H9 (cell line): ENCODE measurements around the gene EVI5L. TPM values are rescaled to one million over a fixed set of nuclear protein-coding genes. Genes with fewer than 3 reads are reported as not detected.

Source experiments
- DNase-seq: peaks from one replicate; pipeline ENCODE4 v3.0.0-alpha.2; 2017
- H2AFZ ChIP-seq: one replicate; pipeline ENCODE4 v1.6.1; 2013; ENCODE audit warnings: mild to moderate bottlenecking, low read length, control low read depth, moderate library complexity
- H2AK5ac ChIP-seq: 2 replicates; pipeline ENCODE4 v1.6.1; 2013; ENCODE audit warnings: low read length, control low read depth, mixed read lengths; ENCODE audit not compliant: insufficient read length
- H2BK120ac ChIP-seq: one replicate; pipeline ENCODE4 v1.6.1; 2013; ENCODE audit warnings: low read depth, mild to moderate bottlenecking, low read length, control low read depth, inconsistent platforms; ENCODE audit not compliant: poor library complexity, severe bottlenecking
- H2BK12ac ChIP-seq: 2 replicates; pipeline ENCODE4 v1.6.1; 2013; ENCODE audit warnings: low read length, control low read depth, mixed read lengths, low read depth; ENCODE audit not compliant: insufficient read length
- H2BK15ac ChIP-seq: 2 replicates; pipeline ENCODE4 v1.6.1; 2013; ENCODE audit warnings: low read depth, low read length, control low read depth
- H2BK20ac ChIP-seq: one replicate; pipeline ENCODE4 v1.6.1; 2013; ENCODE audit warnings: low read depth, mild to moderate bottlenecking, low read length, control low read depth, inconsistent platforms; ENCODE audit not compliant: poor library complexity, severe bottlenecking
- H2BK5ac ChIP-seq: 2 replicates; pipeline ENCODE4 v1.6.1; 2013; ENCODE audit warnings: low read length, control low read depth, mixed read lengths; ENCODE audit not compliant: insufficient read length
- H3K14ac ChIP-seq: 2 replicates; pipeline ENCODE4 v1.6.1; 2013; ENCODE audit warnings: low read length, control low read depth; ENCODE audit not compliant: insufficient read depth
- H3K18ac ChIP-seq: 2 replicates; pipeline ENCODE4 v1.6.1; 2013; ENCODE audit warnings: low read depth, mild to moderate bottlenecking, mixed read lengths, low read length, control low read depth; ENCODE audit not compliant: insufficient read length
- H3K23ac ChIP-seq: 2 replicates; pipeline ENCODE4 v1.6.1; 2013; ENCODE audit warnings: low read length, control low read depth, mixed read lengths, low read depth; ENCODE audit not compliant: insufficient read length
- H3K23me2 ChIP-seq: 2 replicates; pipeline ENCODE4 v1.6.1; 2013; ENCODE audit warnings: low read depth, mild to moderate bottlenecking, mixed read lengths, low read length, control low read depth; ENCODE audit not compliant: insufficient read length, poor library complexity, severe bottlenecking
- H3K27ac ChIP-seq: 2 replicates; pipeline ENCODE4 v1.5.1; 2013; ENCODE audit warnings: low read length, control low read depth, mixed read lengths, low read depth; ENCODE audit not compliant: insufficient read length
- H3K27me3 ChIP-seq: 2 replicates; pipeline ENCODE4 v1.6.1; 2013; ENCODE audit warnings: low read length, control low read depth, inconsistent platforms; ENCODE audit not compliant: insufficient read depth
- H3K4ac ChIP-seq: 2 replicates; pipeline ENCODE4 v1.6.1; 2013; ENCODE audit warnings: low read depth, mild to moderate bottlenecking, control low read depth, inconsistent platforms, low read length, moderate library complexity
- H3K4me1 ChIP-seq: 2 replicates; pipeline ENCODE4 v1.6.1; 2013; ENCODE audit warnings: low read length, control low read depth, inconsistent platforms; ENCODE audit not compliant: insufficient read depth
- H3K4me2 ChIP-seq: 2 replicates; pipeline ENCODE4 v1.6.1; 2013; ENCODE audit warnings: low read length, control low read depth, mixed read lengths; ENCODE audit not compliant: insufficient read length, insufficient read depth
- H3K56ac ChIP-seq: 2 replicates; pipeline ENCODE4 v1.6.1; 2013; ENCODE audit warnings: low read depth, mild to moderate bottlenecking, mixed read lengths, low read length, control low read depth; ENCODE audit not compliant: insufficient read length
- H3K79me1 ChIP-seq: 2 replicates; pipeline ENCODE4 v1.6.1; 2013; ENCODE audit warnings: low read depth, mild to moderate bottlenecking, moderate library complexity, low read length, control low read depth, inconsistent platforms; ENCODE audit not compliant: insufficient read depth, poor library complexity, severe bottlenecking
- H3K79me2 ChIP-seq: 2 replicates; pipeline ENCODE4 v1.6.1; 2013; ENCODE audit warnings: low read length, control low read depth, inconsistent platforms; ENCODE audit not compliant: insufficient read depth
- H3K9ac ChIP-seq: 2 replicates; pipeline ENCODE4 v1.6.1; 2013; ENCODE audit warnings: low read length, control low read depth, mixed read lengths; ENCODE audit not compliant: insufficient read length; ENCODE audit errors: extremely low read depth
- H3K9me3 ChIP-seq: one replicate; pipeline ENCODE4 v1.6.1; 2013; ENCODE audit warnings: low read depth, low read length, inconsistent platforms; ENCODE audit not compliant: control insufficient read depth
- H3T11ph ChIP-seq: one replicate; pipeline ENCODE4 v1.6.1; 2013; ENCODE audit warnings: mild to moderate bottlenecking, low read length, control low read depth, inconsistent platforms
- H4K20me1 ChIP-seq: one replicate; pipeline ENCODE4 v1.6.1; 2013; ENCODE audit not compliant: control insufficient read depth, insufficient read length, insufficient read depth
- H4K5ac ChIP-seq: 2 replicates; pipeline ENCODE4 v1.6.1; 2013; ENCODE audit warnings: low read depth, mild to moderate bottlenecking, mixed read lengths, low read length, control low read depth; ENCODE audit not compliant: insufficient read length
- H4K8ac ChIP-seq: replicated peaks from 2 replicates; pipeline ENCODE4 v1.6.1; 2013; ENCODE audit warnings: low read length, control low read depth, mixed read lengths, low read depth; ENCODE audit not compliant: insufficient read length
- H4K91ac ChIP-seq: 2 replicates; pipeline ENCODE4 v1.6.1; 2013; ENCODE audit warnings: low read depth, mild to moderate bottlenecking, moderate library complexity, mixed read lengths, low read length, control low read depth; ENCODE audit not compliant: insufficient read length
- H3K27ac Mint-ChIP-seq, 3 experiments: 2 replicates in 2 of 3; 3 replicates in 1 of 3; pipeline ENCODE4 v1.8.0; 2020 to 2021; ENCODE audit warnings: mixed read lengths in 3 of 3, mild to moderate bottlenecking in 1 of 3, moderate library complexity in 1 of 3
- H3K27me3 Mint-ChIP-seq: 2 replicates; pipeline ENCODE4 v1.8.0; 2021; ENCODE audit warnings: low read depth, mild to moderate bottlenecking, moderate library complexity, mixed read lengths
- H3K36me3 Mint-ChIP-seq, 3 experiments: 2 replicates in 2 of 3; 3 replicates in 1 of 3; pipeline ENCODE4 v1.8.0; 2020 to 2021; ENCODE audit warnings: low read depth in 3 of 3, mixed read lengths in 3 of 3; ENCODE audit not compliant: insufficient read depth in 1 of 3
- H3K4me1 Mint-ChIP-seq, 2 experiments: 2 replicates each; pipeline ENCODE4 v1.8.0; 2020; ENCODE audit warnings: mixed read lengths in 2 of 2
- H3K4me3 Mint-ChIP-seq, 2 experiments: 2 replicates in 1 of 2; 3 replicates in 1 of 2; pipeline ENCODE4 v1.8.0; 2020 to 2021; ENCODE audit warnings: mild to moderate bottlenecking in 2 of 2, mixed read lengths in 2 of 2, moderate library complexity in 1 of 2
- H3K9me3 Mint-ChIP-seq, 2 experiments: 2 replicates in 1 of 2; 3 replicates in 1 of 2; pipeline ENCODE4 v1.8.0; 2020; ENCODE audit warnings: mild to moderate bottlenecking in 2 of 2, mixed read lengths in 2 of 2, moderate library complexity in 1 of 2
- CTCF ChIP-seq: fragments of 200-600 bp; sonication (generic); conservative IDR thresholded peaks from 3 replicates; pipeline ENCODE4 v1.8.0; 2021; ENCODE audit warnings: antibody characterized with exemption, mild to moderate bottlenecking
- WGBS: extraction: QIAGEN DNeasy Blood & Tissue Kit; methylation state at CpG from one replicate; pipeline ENCODE4 v1.1.7; 2013; ENCODE audit warnings: missing lambda C conversion rate, low lambda C conversion rate, mixed read lengths; ENCODE audit not compliant: insufficient read length; ENCODE audit errors: extremely low coverage; 5-methylcytosine and 5-hydroxymethylcytosine counted together
- total RNA-seq: library from RNA; stranded (reverse); gene quantifications from 2 replicates; pipeline ENCODE4 v1.2.1, GENCODE V29; 2021

EVI5L gene
- total RNA-seq, 1 experiment from 2014 or later, result 7.1 TPM

- Histone ChIP-seq H3K14ac (no peak overlapping the region), H3K79me2 (peaks cover 6% of the 10 kb centered on the region; the same call in 1 of the 2 replicates), H2BK15ac (no peak overlapping the region), H2BK12ac (no peak overlapping the region), H3K23ac (no peak overlapping the region), H3K23me2 (peaks cover 17% of the 10 kb centered on the region), H4K20me1 (no peaks in the 10 kb centered on the region), H3K79me1 (no peaks in the 10 kb centered on the region), H3K4me2 (no peak overlapping the region), H2AFZ (no peak overlapping the region), H2AK5ac (no peak overlapping the region), H4K5ac (no peak overlapping the region), H3K9me3 (no peaks in the 10 kb centered on the region), H3K27ac (no peak overlapping the region), H3K56ac (no peak overlapping the region), H3K27me3 (no peaks in the 10 kb centered on the region), H3K9ac (no peak overlapping the region), H2BK20ac (no peak overlapping the region), H3T11ph (no peak overlapping the region), H4K8ac (no peak overlapping the region), H2BK120ac (no peak overlapping the region), H3K18ac (no peak overlapping the region), H3K4ac (no peak overlapping the region), H4K91ac (no peak overlapping the region), H2BK5ac (no peak overlapping the region), H3K4me1 (0 out of 2 replicates have a peak, but pooled peaks cover 4% of the 10 kb centered on the region)
- peaks cover 14 to 33% (median 29%) of the 10 kb centered on the region in 3 experiments for H3K36me3 Mint-ChIP-seq
- no CpG with 5 or more reads among the region's 11 CpGs for WGBS
- no peak overlapping the region for H3K4me3 Mint-ChIP-seq
- H3K9me3 Mint-ChIP-seq, result no peaks in the 10 kb centered on the region; a peak in 3 of 5 replicates
- H3K27ac Mint-ChIP-seq, result no peak overlapping the region; a peak in 1 of 7 replicates
- no peak for TF ChIP-seq CTCF
- no peak for DNase-seq
- peaks cover 13 to 19% of the 10 kb centered on the region in 2 experiments for H3K4me1 Mint-ChIP-seq
- H3K27me3 Mint-ChIP-seq, result peaks cover 3% of the 10 kb centered on the region
Observed at GRCh38 chr19:7907544-7907943, 77.5 kb downstream of the EVI5L start.
